C4-2B (cell line): Measurements from ENCODE around the gene LGALS7B.

Experiments
- CTCF ChIP-seq: fragments of 450-650 bp; conservative IDR thresholded peaks from 2 replicates; pipeline ENCODE4 v1.5.1; 2017; ENCODE audit warnings: mild to moderate bottlenecking
- ZFX ChIP-seq: fragments of 450-650 bp; IDR thresholded peaks from 2 replicates; pipeline ENCODE4 v1.6.1; 2017

- TF ChIP-seq CTCF (no peak), ZFX (no peak)
These were observed 14.6 kb upstream of the LGALS7B start for GRCh38 chr19:38774181-38774950.
